GM18858 (cell line): ENCODE data around the gene NR4A3.

Experiments used
- ATAC-seq: cut with Tn5 transposase; IDR thresholded peaks from one replicate; pipeline ENCODE4 v1.9.1; 2021; ENCODE audit not compliant: unreplicated experiment

NR4A3 gene

GRCh38 chr9:99873531-99873930 is 51.8 kb downstream of the NR4A3 start:
- no peak for ATAC-seq

GRCh38 chr9:99873943-99874584 is 52.4 kb downstream of the NR4A3 start:
- no peak for ATAC-seq

- no peak for ATAC-seq
Observed at GRCh38 chr9:99876190-99876589, 54.5 kb downstream of the NR4A3 start.

GRCh38 chr9:99878651-99879050 is 57.0 kb downstream of the NR4A3 start:
- ATAC-seq, result no peak

- no peak for ATAC-seq
Observed at GRCh38 chr9:99881769-99882168, 60.1 kb downstream of the NR4A3 start.

- no peak for ATAC-seq
Observed at GRCh38 chr9:99885747-99886146, 64.1 kb downstream of the NR4A3 start.

- ATAC-seq, result no peak
Observed at GRCh38 chr9:99889120-99889519, 67.4 kb downstream of the NR4A3 start.

- ATAC-seq, result no peak
Observed at GRCh38 chr9:99894826-99895225, 73.1 kb downstream of the NR4A3 start.

- ATAC-seq, result no peak
Observed at GRCh38 chr9:99895510-99895909, 73.8 kb downstream of the NR4A3 start.

- ATAC-seq, result no peak
Observed at GRCh38 chr9:99896119-99896518, 74.4 kb downstream of the NR4A3 start.

- ATAC-seq, result no peak
Observed at GRCh38 chr9:99903393-99903792, 81.7 kb downstream of the NR4A3 start.

GRCh38 chr9:99905833-99906402 is 84.2 kb downstream of the NR4A3 start:
- ATAC-seq, result no peak

GRCh38 chr9:99906403-99907207 is 84.9 kb downstream of the NR4A3 start, which contains the start of gene STX17:
Gene STX17, plus strand, starts transcription at chr9:99906654. Its CDS starts 8,586 bp downstream, at chr9:99915240.
- peak; percentile 71 for ATAC-seq

- ATAC-seq, result no peak
Observed at GRCh38 chr9:99907208-99907532, 85.5 kb downstream of the NR4A3 start.

GRCh38 chr9:99911600-99911999 is 89.9 kb downstream of the NR4A3 start:
- no peak for ATAC-seq
